OCI-M2 (cell line): ENCODE results near the gene RIT1.

Experiments used
- DNase-seq: peaks from one replicate; lab custom pipeline; 2025; ENCODE audit not compliant: unreplicated experiment; lab: John Stamatoyannopoulos, UW

Gene RIT1, protein sequence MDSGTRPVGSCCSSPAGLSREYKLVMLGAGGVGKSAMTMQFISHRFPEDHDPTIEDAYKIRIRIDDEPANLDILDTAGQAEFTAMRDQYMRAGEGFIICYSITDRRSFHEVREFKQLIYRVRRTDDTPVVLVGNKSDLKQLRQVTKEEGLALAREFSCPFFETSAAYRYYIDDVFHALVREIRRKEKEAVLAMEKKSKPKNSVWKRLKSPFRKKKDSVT

DNA sequence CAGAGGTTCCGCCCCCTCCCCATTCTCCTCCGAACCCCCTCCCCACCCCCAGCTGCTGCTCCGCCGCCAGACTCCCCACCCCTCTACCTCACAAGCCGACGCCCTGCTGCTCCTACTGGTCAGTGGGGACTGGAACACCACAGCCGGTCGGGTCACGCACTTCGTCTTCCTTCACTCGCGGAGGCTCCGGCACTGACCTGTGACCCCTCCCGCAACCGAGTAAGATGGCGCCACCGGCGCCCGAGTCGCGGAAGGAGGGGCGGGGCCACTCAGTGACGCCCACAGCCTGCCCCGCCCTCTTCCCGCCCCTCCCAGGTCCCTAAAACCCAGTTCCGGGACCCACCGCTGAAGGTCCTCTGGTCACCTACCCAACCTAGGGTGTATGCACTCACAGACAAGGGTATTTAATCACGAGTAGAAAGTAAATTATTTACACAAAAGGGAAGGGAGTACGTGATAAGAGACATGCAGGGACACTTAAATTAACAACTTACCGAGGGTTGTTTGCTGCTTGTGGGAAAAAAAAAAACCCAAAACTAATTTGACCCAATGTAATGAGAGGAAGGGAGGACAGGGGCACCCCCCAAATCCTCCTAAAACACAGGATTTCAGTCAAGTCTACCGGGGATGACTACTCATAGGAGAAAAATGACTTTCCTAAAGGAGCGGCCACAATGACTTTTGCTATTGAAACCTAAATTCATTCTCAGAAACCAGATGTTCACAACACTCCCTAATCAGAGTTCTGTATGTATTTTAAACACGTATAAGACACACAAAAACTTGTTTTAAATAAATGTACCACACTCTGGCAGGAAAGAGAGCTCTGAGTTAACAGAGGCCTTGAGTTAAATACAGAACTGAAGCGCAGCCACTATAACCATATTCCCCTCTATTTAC, at the start of gene RIT1:
Gene RIT1, minus strand, starts transcription at position 194 of the 900 bp plus-strand sequence. CDS start 588 bp downstream, outside the sequence.
- peak; percentile 63 for DNase-seq

DNA sequence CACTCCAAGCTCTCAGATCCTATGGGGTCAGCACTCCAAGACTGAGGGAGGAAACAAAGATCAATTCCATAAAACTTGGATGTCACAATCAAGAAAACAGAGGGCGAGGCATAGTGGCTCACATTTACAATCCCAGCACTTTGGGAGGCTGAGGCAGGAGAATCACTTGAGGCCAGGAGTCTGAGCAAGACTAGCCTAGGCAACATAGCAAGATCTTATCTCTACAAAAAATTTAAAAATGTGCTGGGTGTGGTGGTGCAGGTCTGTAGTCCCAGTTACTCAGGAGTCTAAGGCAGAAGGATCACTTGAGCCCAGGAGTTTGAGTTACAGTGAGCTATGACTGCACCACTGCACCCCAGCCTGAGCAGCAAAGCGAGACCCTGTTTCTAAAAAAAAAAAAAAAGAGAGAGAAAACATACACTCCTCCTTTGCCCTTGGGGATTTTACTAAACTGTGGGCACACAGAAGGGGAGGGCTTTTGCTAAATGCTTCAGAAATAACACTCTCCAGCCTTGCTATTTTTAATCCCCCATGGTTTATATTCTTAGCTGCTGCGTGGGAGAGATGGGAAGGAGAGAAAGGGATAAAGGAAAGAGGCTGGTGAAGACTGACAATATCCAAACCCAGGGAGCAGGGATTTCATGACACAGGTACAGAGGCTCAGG, 49.1 kb upstream of the RIT1 start:
- no peak for DNase-seq

- no peak for DNase-seq
Measured at GRCh38 chr1:155957411-155957915, 46.3 kb upstream of the RIT1 start.

DNA sequence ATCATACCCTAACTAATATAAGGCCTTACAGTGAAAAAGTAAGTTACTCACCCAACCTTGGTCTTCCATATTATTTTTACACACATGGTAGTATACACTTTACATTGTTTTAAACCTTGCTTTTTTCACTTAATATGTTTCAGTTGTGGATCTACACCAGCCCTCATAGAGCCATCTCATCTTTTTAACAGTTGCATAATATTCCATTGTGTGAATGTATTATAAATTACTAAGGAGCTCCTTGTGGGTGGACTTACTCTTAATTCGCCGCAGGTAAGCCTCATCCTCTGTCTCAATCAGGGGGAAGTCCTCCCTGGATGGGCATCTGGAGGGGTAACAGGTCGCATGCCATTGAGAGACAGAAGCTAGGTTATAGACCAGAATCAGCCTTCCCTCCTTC, 43.5 kb upstream of the RIT1 start:
- DNase-seq: no peak

DNA sequence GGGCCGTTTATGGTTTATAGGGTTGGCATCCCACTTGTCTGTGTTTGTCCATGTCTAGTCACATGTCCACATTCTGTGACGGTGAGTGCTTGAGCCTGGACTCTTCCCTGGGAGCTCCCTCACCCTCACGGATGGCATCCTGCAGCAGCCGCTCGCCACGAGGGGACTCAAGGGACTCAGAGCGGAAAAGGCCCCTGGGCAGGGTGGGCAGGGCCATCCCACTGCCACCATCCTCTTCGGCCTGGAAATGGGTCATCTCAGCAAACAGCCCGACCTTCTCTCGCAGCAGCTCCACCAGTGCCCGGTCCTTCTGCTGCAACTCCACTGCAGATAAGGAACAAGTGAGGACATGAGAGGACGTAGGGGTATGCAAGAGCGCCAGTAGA, 41.3 kb upstream of the RIT1 start:
- no peak for DNase-seq

DNA sequence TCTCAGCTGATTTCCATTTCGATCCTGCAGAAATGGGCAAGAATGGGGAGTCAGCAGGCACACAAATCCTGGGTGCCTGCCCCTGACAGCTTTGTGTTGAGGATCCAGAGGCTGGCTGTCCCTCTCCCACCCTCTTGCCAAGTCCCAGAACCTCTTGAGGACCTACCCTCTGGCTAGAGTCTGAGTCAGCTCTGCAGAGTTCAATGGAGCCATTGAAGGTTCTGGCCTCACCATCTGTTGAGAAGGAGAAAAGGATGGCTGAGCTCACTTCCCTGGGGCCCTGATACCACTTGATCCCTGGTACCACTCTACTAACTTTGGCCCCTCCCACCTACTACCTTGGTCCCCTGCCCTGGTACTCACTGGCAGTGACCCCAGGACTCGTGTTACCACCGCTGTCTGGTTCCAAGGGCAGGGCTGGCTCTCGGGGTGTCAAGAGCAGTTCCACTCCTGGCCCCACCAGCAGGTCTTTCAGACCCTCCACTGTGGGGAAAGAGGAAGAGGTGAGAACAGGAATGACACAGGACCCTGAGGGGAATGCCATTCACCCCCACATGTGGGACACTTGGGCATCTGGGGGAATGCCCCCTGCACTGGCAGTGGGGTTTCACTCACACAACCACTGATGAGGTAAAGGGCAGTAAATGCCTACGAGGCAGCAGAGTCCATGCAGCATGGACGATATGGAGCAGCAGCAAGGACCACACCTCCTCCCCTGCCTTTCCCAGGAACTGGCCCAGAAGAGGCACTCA, 40.8 kb upstream of the RIT1 start:
- DNase-seq: no peak

DNA sequence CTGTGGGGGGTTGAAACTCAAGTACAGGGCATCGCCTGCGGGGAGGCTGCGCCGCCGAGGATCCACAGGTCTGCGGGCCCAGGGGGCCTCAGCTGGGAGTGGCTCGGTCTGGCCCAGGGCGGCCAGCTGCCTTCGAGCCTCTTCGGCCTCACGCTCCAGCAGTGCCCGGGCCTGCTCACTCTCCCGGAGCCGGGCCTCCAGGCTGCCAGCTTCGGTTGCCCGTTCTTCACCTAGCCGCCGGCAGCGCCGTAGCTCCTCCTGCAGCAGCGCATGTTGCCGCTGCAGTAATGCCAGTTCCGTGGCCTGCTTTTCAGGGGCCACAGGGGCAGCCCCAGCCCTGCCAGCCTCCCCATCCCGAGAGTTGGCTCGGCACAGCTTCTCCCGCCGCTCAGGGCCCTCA, 39.7 kb upstream of the RIT1 start:
- no peak for DNase-seq

DNA sequence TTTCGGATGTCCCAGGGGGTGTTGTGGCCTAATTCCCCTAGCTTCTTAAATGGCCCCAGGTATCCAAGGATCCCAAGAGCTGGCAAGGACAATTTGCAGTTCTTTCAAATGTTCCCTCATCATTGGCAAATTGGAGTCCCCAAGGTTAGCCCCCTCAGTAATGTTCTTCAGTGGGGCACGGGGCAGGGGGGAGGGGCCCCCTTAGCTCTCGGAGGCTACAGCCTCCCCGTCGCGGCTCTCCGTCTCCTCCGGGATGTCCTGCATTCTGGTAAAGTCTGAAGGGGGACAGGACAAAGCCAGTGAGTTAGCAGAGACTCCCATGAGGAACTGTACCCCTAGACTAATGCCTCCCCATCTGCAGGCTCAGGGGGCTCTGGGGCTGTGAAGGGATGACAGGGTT, 36.6 kb upstream of the RIT1 start:
- DNase-seq: no peak

DNA sequence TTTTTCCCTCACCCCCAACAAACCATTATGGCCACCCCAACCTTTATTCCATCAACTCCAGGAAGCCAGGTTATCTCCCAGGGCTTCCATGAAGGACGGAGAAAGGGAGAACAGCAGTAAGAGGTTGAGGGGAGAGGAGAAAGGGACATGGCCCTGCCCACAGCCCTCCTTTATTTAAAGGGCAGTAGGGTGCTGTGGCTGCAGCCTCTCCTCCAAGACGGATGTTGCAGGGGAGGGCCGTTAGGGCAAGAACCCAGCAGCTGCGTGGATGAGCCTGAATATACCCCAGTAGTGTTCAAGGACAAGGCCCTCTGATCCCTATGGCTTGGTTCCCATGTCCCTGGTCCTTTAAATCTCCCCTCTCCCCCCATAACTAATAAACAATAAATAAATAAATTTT, 36.1 kb upstream of the RIT1 start:
- no peak for DNase-seq

DNA sequence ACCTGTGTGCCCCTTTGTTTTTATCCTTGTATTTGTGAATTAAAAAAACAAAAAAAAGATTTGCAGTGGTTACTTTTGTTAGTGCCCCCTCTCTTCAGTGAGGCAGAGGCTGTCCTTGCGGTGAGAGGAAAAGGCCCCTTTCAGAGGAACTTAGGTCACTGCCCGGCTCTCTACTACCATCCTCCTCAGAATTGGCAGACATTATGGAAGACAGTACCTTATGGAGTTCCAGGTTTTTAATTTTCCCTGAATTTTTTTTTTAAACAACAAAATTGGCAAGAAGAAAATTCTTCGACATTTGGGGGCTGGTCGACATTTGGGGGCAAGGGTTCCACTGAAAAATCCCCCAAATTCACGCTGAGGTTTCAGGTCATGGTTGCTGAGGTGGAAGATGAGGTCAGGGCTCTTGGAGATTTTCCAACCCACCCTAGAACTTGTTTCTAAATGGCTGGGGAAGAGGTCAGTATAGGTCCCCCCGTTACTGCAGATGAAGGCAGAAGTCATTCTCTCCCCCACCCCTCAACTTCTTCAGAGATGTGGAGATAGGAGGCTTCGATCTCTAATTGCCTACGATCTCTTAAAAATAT, 35.6 kb upstream of the RIT1 start:
- DNase-seq: no peak

DNA sequence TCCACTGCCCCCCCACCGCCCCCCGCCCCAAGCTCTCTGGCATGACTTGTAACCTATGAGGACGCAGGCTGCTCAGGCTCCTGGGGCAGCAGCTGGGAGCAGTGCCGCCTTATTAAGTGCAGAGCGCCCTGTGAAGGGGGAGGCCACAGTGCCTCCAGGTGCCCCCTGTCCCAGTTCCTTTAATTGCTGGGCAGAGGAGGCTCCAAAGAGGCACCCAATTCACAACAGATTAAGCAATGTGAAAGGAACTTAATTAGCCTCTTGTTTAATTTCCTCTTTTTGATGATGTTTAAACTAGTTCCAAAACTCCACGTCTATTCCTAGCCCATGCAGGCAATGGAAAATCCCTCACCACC, 33.3 kb upstream of the RIT1 start:
- no peak for DNase-seq

DNA sequence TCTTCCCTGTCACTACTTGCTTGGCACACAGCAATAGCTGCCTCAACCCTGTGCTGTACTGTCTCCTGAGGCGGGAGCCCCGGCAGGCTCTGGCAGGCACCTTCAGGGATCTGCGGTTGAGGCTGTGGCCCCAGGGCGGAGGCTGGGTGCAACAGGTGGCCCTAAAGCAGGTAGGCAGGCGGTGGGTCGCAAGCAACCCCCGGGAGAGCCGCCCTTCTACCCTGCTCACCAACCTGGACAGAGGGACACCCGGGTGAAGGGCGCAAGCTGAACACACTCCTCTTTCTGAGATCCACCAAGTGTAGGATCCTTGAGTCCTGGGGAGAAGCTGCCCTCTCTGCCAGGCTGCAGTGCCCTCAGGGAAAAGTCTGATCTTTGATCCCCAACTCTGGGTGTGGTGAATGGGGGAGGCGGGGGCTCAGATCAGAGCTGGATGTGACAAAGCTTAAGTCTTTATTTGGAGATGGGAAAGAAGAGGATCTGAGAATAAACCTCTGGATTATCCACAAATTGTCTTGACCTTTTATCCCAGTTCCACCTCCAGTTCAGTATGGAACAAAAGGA, 31.5 kb upstream of the RIT1 start:
- no peak for DNase-seq

GRCh38 chr1:155941845-155942531, 30.8 kb upstream of the RIT1 start:
- DNase-seq: no peak

- no peak for DNase-seq
Measured at GRCh38 chr1:155940993-155941844, 30.1 kb upstream of the RIT1 start, which contains the start of gene RXFP4. Gene RXFP4, plus strand, starts transcription at chr1:155941638. Its CDS starts 72 bp downstream, at chr1:155941710.

GRCh38 chr1:155940482-155940992, 29.4 kb upstream of the RIT1 start:
- no peak for DNase-seq

- DNase-seq: no peak
Measured at GRCh38 chr1:155938220-155938627, 27.1 kb upstream of the RIT1 start.

DNA sequence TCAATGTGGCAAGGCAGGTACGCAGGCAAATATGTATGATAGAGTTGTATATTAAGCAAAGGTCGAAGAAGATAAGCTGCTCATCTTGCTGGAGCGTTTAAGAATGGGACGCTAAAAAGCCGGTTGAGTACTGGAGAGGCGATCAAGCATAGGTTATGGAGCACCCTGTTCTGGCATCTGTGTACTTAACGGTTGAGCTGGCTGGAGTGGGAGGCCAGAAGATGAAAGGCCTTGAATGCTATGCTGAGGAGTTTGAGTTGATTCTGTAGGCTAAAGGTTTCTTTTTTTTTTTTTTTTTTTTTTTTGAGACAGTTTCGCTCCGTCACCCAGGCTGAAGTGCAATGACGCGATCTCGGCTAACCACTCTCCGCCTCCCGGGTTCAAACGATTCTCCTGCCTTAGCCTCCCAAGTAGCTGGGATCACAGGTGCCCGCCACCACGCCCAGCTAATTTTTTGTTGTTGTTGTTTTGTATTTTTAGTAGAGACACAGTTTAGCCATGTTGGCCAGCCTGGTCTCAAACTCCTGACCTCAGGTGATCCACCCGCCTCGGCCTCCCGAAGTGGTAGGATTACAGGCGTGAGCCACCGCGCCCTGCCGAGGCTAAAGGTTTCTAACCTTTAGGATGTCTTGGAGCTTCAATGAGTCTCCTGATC, 23.9 kb upstream of the RIT1 start:
- DNase-seq: no peak
